ENCODE results near the gene TRIM51.
"Not testable (repeated sequence)": the region's sequence is repeated elsewhere in the genome, so short reads cannot be mapped to it uniquely, and the experiment has no call there.

DNA sequence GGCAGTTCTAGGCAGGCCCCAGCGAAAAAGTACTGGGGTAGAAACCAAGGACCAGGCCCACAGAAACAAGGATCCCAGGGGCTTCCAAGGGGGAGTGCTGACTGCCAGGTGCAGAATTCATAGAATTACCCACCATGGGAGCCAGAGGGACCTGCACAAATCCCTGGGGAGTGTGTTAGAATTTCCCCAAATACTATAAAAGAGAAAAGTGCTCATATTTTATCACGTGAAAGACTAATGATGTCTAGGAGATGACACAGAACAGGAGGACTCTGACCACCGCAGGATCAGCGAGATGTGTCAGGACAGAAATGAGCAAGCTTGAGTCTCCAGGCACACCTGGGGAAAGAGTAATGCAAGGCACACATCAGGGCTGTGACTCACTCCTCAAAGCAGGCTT, 15.7 kb upstream of the TRIM51 start:
- TF ChIP-seq, protein P1, sequence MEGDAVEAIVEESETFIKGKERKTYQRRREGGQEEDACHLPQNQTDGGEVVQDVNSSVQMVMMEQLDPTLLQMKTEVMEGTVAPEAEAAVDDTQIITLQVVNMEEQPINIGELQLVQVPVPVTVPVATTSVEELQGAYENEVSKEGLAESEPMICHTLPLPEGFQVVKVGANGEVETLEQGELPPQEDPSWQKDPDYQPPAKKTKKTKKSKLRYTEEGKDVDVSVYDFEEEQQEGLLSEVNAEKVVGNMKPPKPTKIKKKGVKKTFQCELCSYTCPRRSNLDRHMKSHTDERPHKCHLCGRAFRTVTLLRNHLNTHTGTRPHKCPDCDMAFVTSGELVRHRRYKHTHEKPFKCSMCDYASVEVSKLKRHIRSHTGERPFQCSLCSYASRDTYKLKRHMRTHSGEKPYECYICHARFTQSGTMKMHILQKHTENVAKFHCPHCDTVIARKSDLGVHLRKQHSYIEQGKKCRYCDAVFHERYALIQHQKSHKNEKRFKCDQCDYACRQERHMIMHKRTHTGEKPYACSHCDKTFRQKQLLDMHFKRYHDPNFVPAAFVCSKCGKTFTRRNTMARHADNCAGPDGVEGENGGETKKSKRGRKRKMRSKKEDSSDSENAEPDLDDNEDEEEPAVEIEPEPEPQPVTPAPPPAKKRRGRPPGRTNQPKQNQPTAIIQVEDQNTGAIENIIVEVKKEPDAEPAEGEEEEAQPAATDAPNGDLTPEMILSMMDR (IDR thresholded peaks at IDR 0.05 in 8 of 11, conservative IDR thresholded peaks at IDR 0.05 in 3 of 11), result not testable (repeated sequence)
- not testable (repeated sequence) for TF ChIP-seq POLR2A, POLR2AphosphoS5 (IDR thresholded peaks at IDR 0.05)

Measured in spleen (tissue), 7 donors.